HG03558 (cell line): ENCODE measurements around the gene PATJ.
"Not testable (repeated sequence)": the region's sequence is repeated elsewhere in the genome, so short reads cannot be mapped to it uniquely, and the experiment has no call there.

Source experiments
- ATAC-seq: cut with Tn5 transposase; IDR thresholded peaks from one replicate; pipeline ENCODE4 v1.9.1; 2021; ENCODE audit warnings: moderate number of reproducible peaks; ENCODE audit not compliant: unreplicated experiment; ENCODE audit errors: extremely low read depth

The PATJ gene

DNA sequence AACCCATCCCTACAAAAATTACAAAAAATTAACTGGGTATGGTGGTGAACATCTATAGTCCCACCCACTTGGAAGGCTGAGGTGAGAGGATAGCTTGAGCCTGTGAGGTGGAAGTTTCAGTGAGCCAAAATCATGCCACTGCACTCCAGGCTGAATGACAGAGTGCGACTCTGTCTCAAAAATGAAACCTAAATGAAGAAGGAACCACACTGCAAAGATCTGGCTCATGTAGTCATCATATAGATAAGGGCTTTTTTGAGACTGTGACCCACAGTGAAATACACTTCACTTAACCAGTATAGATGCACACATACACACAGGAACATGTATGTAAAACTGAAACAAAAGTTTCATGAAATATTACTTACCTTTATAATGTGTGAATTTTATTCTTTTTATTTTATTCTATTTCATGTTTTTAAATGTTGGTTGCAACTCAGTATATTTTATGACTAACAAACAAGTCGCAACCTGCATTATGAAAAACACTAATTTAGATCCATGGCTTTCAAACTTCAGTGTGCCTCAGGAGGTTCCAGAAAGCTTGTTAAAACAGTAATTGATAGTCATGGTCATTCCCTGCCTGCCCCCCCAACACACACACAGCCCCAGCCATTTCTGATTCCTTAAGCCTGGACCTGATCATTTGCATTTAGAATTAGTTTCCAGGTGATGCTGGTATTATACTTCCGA, 189.5 kb downstream of the PATJ start:
- no peak for ATAC-seq

DNA sequence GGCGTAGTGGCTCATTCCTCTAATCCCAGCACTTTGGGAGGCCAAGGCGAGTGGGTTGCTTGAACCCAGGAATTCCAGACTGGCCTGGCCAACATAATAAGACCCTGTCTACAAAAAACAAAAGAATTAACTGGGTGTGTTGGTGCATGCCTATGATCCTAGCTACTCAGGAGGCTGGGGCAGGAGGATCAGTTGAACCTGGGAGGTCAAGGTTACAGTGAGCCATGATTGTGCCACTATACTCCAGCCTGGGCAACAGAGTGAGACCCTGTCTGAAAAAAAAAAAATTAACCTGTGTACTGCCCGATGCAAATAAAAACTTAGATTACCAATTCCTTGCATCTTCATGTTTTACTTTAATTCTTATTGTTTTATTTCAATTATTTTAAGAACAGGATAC, 193.2 kb downstream of the PATJ start:
- ATAC-seq, result no peak

DNA sequence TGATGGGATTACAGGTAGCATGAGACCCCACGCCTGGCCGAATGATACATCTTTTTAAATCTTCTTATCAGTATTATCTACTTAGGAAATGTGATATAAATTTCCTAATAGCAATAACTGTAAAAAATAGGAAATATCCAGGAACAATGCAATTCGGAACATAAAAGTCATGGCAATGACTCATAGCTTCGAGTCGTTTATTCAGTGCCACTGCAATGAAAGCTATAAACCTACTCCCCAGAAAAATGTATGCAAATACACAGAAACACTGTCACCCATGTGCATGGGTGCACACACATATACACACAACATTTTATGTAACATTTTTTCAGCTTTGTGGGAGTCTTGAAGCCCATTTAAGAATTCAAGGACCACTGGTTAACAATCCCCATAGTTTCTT, 194.6 kb downstream of the PATJ start:
- ATAC-seq, result no peak

DNA sequence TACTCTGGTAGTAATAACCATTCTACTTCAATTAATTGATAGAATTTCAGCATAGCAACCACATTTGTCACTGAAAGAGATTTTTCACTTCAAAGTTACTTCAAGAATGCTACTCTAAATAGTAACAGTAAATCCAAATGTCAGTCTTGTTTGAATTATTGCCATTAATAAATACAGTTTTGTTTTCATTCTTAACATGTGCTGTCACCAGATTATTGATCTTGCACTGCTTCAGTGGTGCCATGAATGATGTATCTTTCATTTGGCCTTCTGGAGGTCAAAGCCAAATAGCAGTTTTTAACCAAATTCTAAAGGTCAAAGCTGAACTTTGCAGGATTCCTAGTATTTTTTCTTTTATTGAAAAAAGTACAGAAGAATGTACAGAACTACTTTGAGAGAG, 199.5 kb downstream of the PATJ start:
- no peak for ATAC-seq

DNA sequence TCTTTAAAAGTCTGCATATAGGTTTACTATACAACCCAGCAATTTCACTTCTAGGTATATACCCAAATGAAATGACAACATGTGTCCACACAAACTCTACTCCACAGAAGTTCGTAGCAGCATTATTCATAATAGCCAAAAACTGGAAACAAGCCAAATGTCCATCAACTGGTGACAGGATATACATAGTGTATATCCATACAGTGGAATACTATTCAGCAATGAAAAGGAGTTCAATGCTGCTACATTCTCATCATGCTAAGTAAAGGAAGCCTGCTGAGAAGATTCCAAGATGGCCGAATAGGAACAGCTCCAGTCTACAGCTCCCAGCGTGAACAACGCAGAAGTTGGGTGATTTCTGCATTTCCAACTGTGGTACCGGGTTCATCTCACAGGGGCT, 200.6 kb downstream of the PATJ start:
- ATAC-seq, result no peak

DNA sequence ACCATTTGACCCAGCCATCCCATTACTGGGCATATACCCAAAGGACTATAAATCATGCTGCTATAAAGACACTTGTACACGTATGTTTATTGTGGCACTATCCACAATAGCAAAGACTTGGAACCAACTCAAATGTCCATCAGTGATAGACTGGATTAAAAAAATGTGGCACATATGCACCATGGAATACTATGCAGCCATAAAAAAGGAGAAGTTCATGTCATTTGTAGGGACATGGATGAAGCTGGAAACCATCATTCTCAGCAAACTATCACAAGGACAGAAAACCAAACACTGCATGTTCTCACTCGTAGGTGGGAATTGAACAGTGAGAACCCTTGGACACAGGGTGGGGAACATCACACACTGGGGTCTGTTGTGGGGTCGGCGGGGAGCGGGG, 206.4 kb downstream of the PATJ start:
- ATAC-seq, result not testable (repeated sequence)

DNA sequence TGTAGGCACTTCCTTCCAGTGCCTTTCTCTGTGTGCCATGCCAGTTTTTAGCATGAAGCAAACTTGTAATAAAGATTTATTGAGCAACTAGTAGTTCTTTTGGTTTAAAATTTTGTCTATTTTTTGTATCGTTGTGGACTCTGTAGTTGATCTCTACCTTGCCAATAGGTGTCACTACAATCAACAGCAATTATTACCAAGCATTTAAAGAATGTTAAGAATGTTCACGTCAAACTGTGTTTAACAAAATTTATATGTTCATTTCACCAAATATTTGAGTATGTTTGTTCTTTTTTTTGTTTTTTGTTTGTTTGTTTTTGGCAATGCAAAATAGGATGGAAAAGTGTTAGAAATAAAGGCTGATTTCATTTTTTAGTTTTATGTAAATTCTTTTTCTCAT, 208.1 kb downstream of the PATJ start:
- ATAC-seq, result no peak

DNA sequence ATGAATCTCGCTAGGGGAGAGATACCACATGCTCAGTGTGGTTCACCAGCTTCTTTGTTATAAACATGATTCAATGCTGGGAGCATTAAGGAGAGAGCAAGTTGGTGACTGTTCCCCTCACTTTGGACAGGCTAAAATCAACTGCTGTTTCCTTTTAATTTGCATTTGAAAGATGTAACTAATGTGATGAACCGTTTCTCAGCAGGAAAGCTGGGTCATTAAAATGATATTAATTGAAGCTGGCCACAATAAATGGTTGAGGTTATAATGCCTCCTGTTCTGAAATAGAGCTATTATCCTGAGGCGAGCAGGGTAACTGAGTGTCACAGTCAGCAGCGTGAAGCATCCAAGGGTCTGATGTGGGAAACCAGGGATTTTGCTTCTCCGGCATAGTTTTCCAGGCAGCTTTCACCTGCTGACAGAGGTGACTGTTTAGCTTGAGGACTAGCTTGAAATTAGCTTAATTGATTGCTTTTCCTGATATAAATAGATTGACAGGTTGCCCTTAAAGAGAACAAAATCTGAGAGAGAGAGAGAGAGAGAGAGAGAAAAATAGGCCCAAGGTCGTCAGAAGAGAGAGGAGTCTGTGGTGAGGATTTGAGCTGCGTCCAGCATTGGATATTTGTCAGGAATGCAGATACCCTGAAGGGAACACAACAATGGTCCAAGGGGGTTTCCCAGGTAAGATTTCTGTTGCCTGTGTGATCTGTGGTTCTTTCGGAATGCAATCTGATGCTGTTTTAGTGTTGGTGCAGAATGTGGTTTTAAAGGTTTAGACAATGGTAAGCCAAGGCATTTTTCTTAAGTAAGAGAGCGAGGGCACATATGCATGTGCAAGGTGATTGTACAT, 209.7 kb downstream of the PATJ start:
- ATAC-seq, result no peak

DNA sequence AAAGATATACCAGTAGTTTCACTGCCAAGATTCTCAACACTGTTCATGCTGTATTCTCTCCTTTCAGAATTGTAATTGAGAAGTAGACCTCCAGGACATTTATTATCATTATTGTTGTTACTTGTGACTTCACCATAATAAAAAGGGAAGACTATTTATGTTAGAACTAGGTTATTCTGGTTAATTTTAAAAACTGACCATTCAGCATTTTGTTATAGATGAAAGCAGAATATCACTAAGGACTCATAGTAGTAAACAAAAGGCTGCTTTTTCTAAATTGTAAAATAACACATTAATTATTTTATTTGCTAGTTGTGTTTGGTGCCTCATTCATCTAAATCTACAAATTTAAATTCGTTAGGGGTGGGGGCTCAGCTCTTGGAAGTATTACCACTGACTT, 210.4 kb downstream of the PATJ start:
- ATAC-seq, result no peak

DNA sequence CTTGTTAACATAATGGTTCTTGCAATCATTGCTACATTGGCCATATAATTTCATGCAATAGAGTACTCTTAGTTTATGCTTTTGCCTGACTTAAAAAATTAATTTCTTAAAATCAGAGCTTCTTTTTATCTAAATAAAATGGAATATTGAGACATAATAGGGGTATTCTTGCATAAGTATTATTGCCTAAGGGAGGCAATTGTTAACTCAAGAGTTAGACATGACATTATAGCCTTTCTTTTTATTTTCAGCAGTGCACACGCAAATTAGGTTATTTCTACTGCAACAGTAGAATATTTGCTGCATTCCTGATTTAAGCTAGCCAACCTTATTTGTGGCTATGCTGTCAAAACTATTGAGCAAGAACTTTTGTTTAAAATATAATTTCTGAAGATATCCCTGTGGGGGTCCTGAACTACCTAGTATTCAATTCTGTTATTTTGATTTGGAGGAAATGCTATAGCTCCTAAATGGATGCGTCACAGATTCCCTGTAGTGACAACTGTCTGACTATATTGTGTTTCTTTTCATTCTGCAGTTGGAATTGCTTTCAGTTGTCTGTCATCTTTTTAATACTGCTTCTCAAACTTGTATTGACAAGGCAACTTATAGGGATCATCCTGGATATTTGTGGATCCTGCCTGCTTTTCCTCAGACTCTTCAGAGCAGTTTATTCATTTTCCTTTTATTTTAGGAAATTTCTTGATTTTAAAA, 211.0 kb downstream of the PATJ start:
- no peak for ATAC-seq

DNA sequence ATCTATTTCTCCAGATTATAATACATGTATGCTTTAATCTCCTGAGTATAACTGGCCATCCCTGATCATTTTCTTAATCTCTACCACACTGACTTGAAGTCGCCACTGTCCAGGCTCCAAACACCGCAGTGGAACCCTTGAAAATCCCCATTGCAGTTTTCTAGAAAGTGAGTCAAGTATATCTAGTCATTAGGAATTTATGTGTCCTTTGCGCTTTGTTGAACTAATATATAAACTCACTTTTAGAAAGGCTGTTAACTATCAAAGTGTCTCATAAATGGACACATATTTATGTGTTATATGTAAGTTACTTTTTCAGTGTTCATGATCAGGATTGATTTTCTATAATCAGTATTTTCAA, 211.5 kb downstream of the PATJ start:
- ATAC-seq, result no peak

DNA sequence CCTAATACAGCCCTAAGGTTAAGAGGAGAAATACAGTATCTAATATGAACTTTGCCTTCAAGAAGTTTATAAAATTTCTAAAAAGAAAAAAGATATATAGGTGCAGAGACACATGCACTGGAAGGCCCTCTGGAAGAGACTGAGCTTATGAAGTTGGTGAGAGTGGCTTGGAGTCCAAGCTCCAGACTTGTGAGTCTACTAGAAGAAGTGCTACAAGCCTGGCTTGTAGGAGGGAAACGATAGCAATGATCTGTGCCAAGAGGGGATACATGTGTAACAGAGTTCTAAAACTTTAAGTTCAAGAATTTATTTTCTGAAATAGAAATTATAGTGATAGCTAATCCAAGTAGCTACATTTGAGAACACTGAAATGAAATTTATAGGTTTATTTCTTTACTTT, 213.0 kb downstream of the PATJ start:
- ATAC-seq, result no peak

DNA sequence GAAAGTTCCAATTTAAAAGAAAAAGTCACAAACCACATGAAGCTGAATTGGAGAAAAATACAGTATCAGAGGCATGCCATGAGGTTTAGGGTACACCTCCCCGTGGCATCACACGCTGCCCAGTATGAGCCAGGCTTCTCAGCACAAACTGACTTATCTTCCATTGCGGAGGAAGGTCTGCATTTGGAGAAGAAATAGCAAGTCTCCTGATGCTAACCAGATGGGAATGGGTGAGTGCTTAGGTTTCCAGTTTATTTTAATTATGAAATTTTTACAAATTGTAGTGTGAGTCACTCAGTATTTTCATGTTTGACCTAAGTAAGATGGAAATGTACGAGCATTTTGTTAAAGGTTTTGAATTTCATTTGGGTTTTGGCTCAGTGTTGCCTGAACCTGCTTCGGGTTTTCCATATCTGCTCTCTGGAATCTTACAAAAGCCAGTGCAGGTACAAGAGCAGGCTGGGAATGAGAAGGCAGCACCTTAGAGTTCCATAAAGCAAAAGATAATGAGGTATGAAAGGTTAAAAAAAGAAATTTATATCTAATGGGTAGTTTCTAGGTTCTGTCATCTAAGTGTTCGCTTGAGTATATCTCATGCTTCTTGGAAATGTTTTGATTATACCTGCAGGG, 213.9 kb downstream of the PATJ start:
- no peak for ATAC-seq

DNA sequence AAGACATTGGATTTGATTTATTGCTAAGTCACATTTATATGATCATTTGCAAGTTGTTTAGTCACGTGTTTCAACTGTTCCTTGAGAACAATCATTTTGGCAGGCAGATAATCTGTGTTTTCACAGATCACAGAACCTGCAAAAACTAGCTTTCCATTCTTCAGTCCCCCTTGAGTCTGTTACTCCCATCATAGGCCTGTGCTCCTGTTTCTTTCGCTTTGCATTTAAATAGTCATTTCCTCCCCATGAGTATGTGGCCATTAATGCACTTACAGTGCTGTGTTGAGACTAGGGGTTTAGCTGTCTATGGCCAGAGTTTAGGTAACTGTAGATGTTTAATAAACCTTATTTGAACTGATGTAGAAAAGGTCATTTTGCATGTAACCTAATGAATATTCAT, 214.5 kb downstream of the PATJ start:
- ATAC-seq, result no peak

DNA sequence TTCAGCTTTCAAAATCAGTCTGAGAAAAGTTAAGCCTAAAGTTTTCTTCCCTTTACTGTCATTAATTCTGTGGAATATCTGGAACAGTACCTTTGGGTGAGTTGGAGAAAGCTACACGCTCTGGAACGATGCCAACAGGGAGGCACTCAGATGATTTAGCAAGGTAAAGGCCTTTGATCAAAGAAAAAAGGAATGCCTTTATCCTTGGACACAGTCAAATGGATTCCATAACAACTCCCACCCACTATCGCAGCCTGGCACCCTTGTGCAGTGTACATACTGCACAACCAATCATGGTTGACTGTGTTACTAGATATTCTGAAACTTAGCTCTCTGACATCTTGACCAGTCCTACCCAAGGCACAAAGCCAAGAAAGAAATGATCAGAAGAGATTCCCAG, 218.7 kb downstream of the PATJ start:
- ATAC-seq, result no peak

DNA sequence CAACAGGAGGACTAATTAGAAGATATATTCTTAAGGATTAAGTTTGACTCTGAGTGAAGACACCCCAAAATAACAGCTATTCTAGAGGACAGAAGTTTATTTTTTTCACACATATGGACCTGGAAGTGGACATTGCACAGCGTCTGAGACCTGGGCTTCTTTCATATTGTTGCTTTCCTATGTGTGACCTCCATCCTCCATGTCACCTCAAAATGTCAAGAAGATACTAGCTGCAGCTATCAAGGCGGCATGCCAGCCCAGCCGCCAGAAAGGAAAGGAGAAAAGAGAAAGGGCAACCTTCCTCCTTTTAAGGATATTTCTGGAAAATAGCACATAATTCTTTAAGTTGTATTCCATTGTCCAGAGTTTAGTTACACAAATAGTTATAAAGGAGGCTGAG, 220.4 kb downstream of the PATJ start:
- ATAC-seq, result no peak

DNA sequence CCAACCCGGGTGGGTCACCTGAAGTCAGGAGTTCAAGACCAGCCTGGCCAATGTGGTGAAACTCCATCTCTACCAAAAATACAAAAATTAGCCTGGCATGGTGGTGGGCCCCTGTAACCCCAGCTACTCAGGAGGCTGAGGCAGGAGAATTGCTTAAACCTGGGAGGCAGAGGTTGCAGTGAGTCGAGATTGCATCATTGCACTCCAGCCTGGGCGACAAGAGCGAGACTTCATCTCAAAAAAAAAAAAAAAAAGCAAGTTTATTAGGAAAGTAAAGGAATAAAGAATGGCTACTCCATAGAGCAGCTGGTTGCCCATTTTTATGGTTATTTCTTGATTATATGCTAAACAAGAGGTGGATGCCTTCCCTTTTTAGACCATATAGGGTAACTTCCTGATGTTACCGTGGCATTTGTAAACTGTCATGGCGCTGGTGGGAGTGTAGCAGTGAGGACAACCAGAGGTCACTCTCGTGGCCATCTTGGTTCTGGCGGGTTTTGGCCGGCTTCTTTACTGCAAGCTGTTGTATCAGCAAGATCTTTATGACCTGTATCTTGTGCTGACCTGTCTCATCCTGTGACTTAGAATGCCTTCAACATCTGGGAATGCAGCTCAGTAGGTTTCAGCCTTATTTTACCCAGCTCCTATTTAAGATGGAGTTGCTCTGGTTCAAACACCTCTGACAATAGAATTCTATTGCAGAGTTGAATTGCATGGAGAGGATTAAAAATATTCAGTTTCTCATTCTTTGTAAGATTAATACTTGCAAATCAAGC, 224.4 kb downstream of the PATJ start:
- not testable (repeated sequence) for ATAC-seq

DNA sequence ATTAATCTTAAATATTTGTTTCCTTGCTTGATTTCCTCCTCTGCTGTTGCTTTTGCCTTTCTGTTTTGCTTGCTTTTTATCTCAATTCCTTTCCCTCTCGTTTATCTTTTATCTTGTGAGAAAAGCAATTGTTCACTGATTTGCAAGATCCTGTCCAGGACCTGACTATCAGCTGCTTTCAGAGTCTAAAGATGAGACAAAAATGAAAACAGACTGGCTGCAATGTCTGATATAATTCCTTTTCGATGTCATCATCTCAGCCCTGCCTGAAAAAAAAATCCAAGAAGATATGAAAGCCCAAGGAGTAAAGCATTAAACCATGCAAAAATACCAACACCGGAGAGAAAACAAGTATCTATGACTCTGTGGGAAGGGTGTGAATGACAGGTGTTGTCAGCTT, 225.5 kb downstream of the PATJ start:
- no peak for ATAC-seq

DNA sequence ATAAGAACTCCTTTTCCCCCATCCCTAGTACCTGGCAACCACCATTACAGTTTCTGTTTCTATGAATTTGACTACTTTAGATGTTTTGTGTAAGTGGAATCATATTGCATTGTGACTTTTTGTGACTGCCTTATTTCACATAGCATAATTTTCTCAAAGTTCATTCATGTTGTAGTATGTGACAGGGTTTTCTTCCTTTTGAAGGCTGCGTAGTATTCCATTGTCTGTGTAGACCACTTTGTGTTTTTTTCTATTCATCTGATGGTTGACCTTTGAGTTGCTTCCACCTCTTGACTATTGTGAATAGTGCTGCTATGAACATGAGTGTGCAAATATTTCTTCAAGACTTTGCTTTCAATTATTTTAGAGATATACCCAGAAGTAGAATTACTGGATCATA, 226.6 kb downstream of the PATJ start:
- no peak for ATAC-seq
